CD1c-positive myeloid dendritic cell (primary cell): ENCODE measurements around the gene CCDC179.

ENCODE experiments used
- DNase-seq: peaks from one replicate; pipeline ENCODE4 v3.0.0-alpha.2; 2016; ENCODE audit errors: extremely low spot score

Gene CCDC179

DNA sequence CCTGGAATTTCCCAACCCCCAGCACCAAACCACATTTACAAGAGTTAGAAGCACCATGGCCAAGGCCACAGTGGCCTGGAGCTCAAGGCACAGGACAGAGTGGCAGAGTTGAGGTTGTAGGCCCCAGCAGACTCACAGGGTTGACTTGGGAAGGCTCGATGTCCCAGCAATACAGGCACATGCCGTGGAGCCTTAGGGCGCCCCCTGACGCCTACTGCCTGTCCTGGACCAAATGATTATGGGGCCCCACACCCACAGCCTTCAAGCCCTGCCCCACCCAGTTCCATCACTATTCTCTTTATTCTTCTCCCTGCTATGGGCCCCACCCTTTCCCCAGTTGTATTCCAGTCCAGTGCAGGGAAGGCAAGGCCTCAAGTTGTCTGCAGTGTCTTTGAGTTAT lies at the start of gene CCDC179:
Gene CCDC179, minus strand, starts transcription at position 234 of the 400 bp plus-strand sequence. Its CDS starts 53 bp downstream, at position 181.
- DNase-seq: no peak

DNA sequence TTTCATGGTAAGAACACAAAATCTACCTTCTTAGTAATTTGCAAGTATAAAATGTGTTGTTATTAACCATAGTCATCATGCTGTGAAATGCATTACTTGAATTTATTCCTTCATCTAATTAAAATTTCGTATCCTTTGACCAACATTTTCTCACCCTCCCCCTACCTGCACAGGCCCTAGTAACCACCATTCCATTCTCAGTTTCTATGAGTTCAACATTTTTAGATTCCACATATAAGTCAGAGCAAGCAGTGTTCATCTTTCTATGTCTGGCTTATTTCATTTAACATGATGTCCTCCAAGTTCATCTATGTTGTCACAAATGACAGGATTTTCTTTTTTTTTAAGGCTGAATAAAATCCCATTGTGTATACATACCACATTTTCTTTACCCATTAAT lies 43.5 kb upstream of the CCDC179 start:
- no peak for DNase-seq

DNA sequence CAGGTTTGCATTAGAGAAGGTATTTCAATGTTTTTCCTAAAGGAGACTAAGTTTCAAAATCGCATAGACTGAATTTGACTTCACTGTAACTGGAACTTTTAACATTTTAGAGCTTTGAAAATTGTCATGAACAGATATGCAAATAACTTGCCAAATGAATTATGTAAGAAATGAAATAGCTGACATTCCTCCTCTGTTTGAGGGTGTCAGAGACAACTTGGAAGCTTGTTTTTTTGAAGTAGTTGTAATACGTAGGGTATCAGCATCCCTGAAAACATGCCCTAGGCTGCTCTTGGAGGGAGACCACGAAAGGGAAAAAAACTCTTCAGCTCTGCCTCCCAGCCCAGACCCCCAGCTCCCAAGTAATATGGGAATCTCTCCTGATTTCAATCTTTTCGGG lies 41.3 kb upstream of the CCDC179 start:
- no peak for DNase-seq

DNA sequence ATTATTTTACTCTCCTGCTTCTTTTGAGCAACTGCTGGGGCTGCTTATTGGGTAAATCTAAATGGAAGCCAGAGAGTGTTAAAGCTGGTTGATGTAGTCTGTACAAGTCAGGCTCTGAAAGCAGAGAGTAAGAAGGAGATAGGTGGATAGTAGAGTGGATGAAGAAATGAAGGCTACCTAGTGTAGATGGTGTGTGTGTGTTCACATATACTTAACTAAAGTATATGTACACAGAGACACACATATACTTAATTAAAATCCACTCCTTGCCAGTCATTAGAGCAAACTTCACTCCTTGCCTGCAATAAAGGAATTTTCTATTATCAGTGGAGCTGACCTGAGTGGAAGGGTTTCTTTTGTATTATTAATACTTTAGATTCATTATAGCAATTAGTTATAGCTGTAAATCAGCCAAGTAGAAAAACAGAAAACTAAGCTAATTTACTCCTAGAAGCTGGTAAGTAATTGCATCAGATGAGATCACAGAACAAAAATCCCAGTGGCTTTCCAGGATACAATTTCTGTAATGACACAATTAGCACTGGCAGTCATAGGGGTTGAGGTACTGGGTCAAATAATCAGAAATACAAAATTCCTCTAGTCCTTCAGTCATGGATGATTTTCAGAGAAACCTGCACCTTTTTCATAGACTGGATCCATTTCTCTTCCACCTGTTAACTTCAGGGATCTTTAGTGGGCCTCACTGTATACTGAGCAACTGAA lies 40.7 kb upstream of the CCDC179 start:
- no peak for DNase-seq

DNA sequence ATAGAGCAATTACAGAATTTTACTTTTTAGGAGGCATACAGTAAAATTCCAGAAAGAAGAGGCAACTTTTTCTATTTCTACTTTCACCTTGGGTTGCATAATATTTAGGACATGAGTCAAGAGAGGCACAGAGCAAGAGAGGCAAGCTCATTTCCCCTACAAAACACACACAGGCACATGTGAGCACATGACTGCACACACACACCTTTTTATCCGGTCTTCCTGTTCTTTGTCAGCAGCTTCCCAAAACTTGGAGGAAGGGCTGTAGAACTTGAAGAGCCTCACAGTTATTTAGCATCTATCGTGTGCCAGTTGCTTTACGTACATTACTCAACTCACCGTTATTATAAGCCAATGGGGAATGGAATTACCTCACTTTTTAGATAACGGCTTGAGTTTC lies 37.8 kb upstream of the CCDC179 start:
- no peak for DNase-seq

DNA sequence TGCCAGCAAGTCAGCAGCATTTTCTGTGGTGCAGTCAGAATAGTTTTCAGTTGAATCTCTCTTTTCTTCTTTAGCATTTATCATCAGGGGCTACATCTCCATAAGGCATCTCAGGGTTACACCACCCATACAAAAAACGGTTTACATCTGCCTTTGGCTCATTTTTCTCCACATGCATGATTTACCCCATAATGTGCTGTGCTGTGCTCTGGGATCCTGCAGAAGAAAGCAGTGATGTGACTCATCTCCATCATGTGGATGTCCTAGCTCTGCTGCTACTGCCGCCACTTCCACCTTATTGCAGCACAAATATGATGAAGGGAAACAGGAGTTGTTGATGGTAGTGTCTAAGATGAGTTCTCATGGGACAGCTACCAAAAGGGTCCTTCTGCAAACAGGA lies 30.0 kb upstream of the CCDC179 start:
- no peak for DNase-seq

DNA sequence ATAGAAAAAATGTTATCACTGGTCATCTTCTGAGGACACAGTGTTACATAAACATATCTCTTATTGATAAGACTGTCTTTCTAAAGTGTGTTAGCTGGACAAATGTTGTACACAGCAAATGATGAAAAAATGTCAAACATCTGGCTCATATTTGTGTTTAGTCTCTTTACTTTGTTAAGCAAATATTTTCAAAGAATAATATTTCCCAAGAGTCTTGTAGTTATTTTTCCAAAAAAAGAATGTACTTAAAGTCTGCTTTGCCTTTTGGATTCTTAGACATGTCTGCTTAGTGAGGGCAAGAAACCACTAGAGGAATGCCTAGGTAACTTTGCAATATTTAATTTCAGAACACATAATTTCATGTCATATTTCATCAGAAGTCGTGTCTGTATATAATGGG lies 23.9 kb upstream of the CCDC179 start:
- DNase-seq: no peak

DNA sequence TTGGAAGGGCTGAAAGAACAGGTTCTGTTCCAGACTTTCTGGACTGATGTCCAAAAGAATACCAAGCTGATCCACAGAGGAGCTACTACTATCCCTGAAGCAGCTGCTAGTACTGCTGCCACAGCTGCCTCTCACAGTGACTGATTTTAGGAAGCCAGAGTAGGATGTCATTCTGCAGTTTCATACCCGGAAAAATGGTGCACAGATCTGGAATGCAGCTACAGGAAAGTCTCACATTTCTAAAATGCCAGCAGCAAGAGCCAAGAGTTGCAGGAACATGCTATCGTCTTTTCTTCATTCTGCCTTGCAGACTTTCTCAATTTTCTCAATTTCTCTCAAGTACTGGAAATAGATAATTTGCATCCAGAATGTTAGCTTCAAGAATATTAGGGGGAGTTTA lies 19.4 kb upstream of the CCDC179 start:
- no peak for DNase-seq

DNA sequence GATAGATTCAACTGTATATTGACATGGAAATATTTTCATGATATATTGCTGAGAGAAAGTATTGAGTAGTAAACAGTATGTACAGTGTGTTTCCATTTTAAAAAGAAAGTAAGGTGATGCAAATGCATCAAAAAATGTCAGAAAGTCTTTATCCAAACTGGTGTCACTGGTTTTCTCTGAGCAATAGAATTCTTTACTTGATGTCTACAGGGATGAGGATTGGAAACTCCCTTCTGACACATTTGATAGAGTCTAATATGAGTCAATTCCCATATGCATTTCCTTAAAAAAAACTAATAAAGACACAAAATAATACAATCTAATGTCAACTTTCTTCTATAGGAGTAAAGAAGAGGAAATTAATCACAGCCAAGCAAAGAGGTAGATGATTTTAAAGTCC lies 18.3 kb upstream of the CCDC179 start:
- DNase-seq: no peak

DNA sequence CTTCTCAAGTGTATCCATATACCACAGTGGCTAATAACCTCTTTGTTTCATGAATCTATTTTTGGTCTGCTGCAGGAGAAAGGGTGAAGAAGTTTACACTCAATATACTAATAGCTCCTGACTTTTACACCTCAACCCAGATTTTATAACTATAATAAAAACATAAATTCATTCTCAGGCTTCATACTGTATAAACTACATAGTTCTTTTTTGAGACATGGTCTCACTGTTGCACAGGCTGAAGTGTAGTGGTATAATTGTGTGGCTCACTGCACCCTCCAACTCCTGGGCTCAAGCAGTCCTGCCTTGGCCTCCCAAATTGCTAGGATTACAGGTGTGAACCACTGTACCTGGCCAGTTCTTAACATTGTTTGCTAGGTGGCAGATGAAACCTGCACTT lies 17.8 kb upstream of the CCDC179 start:
- DNase-seq: no peak

DNA sequence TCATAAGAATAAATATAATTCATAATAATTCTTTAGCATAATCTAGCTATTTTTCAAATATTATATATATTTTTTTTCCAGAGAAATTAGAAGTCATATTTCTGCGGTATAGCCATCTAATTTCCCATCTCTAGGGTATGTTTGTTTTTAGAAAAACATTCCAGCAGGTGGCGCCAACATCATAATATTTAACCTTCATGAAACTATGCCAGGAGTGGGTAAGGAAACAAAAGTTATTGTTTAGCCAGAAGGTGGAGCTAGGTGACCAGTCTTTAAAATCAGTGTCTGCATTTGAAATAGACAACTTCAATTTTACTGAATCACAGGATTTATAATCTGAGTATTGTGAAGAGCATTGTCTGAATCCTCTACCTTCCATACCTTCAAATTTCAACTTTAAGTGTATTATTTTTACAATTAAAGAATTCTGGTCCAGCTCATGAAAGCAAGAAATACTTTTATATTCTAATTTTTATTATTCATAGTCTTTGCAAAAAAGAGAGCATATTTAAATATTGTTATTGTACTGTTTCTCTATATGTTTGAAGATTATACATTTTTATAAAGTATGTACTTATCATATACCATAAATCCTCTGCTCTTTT lies 15.7 kb upstream of the CCDC179 start:
- DNase-seq: peak; percentile 82

DNA sequence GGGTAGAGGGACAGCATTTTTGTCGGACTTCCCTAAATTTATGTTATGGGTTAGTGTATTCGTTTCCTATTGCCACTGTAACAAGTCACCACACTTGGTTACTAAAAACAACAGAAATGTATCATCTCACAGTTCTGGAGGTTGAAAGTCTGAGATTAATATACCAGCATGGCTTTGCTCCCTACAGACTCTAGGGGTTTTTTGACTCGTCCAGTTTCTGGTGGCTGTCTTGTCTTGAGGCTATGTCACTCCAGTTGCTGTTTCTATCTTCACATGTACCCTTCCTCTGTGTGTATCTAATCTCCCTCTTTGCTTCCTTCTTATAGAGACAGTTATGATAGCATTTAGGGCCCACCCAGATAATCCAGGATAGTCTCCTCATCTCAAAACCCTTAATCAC lies 9.1 kb upstream of the CCDC179 start:
- DNase-seq: no peak

DNA sequence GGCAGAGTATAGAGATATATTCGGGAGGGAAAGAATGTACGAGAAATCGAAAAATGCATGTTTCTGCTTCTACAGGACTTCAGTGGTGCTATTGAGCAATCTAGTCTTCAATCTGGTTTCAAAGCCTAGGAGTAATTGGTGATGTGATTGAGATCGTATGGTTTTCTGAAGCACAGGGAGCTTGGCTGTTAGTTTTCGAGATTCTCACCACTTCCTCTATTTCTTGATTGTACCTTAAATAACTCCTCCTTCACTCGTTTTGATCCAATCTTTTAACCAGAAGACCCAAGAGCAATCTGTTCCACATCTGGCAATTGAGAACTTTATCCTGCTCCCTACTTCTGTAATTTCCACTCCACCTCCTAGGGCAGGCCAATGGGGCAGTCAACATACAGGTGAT lies 518 bp downstream of the CCDC179 start:
- no peak for DNase-seq

DNA sequence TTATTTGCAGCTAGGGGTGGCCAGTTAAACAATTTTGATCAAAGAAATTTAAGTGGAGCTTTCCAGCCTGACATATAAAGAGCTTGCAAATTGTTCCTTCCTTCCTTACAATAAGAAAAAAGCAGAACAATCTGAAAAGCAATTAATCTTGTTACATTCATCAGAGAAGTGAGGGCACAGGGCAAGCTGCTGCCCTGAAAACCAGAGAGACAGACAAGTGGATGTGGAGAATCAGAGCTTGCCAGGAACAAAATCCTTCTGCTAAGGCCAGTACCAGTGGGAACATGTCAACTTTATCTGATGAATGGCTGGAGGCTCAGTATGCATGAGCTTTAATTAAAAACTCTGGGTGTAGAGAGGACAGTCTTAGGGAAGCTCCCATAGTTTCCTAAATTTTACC lies 8.8 kb downstream of the CCDC179 start:
- DNase-seq: no peak

DNA sequence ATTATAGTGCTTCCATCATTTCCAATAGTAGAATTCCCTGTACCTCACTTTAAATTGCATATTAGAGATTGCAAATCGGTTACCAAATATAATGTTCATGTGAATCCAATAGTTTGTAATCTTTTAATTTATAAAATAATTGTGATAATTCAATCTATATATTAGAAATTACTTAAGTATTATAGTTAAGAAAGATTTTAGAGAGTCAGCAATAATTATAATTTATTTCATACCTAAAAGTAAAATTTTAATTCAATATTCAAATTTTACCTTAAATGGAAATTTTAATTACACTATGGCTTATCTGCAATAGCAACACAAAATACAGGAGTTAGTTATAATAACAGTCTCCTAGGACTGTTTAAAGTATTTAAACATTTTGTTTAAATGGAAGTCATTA lies 13.5 kb downstream of the CCDC179 start:
- DNase-seq: no peak

DNA sequence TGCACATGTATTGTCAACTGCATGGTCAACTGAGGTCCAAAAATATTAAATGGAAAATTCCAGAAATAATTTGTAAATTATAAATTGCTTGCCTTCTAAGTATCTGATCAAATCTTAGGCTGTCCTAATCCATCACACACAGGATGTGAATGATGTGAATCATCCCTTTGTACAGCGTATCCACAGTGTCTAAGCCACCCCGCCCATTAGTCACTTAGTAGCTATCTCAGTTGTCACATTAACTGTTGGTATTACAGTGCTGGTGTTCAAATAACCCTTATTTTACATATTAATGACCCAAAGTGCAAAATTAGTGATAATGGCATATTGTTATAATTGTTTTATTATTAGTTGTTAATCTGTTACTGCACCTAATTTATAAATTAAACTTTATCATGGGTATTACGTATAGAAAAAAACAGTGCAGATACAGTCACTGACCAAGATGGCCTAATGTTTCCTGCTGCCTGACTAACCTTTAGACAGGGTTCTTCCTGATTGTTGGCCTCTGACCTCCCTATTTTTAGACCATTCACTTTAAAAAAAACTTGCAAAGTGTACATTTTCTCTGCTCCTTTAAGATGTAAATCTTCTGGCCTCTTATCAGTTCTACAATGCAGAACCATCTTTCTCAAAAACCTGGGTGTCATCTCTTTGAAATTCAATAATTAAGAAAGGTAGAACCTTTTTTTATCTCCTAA lies 27.8 kb downstream of the CCDC179 start:
- DNase-seq: no peak

DNA sequence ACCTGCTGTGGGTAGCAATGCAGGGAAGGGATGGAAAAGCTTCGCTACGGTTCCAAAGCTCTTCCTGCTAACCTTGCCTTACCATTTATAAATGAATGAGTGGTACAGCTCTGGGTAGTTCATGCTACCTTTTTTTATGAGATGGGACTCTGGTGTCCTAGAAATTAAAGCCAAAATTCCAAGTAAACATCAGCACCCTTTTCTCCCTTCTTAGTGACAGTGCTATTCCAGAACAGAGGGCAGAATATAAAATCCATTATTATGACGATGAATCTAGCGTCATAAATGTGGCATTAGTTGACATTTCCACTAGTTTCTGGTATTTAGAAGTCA lies 30.2 kb downstream of the CCDC179 start:
- DNase-seq: no peak

DNA sequence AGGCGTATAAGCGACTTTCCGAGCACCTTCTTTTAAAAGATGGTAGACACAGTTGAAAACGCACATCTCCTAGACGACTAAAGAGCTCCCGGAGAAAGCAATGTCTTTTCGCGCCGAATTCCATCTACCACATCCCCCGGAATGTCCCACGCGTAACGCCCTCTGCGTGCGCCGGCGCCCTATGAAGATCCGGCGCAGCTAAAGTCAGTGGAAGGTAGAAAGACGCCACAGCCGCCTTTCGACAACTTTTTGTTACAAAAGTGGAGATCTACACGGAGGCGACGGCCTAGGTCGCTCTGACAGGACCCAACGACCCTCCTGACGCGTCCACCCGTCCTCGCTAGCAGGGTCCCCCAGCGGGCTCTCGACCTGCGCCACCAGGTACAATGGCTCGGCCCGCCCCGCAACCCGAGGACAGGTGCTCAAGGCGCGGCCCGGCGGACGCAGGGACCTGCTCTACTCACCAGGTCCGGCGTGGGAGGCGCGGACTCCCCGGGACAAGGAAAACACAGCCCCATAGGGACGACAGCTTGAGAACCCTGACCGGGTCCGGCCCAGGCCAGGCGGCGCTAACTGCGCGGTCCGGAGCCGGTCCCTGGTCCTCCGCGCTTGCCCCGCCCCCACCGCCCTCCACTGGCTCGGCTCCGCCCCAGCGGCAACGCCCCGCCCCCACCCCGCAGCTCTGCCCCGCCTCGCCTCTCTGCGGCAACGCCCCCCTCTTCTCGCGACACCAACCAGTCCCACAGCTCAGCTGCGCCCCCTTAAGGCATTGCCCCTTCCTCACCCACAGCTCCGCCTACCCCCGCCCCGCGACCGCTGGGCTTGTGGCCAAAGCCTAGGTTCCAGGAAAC lies 30.8 kb downstream of the CCDC179 start, which contains the start of gene SVIP:
Gene SVIP, minus strand, starts transcription at position 571 of the 851 bp plus-strand sequence. Its CDS starts 53 bp downstream, at position 518.
- DNase-seq: peak; percentile 91

DNA sequence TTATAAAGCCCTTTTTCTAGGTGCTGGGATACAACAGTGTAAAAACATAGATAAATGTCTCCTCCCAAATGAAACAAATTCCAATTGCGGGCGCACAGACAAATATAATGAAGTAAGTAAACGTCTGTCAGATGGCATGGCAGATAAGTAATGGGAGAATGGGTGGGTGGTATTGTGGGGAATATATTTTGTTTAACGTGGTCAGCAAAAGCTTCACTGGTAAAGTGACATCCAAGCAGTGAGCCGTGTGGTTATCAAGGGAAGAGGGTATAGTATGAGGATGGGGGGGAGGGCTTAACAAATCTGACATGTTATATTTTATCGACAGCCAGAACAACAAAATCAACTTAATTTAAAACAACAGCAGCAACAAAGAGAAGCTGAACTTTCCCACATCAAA lies 31.9 kb downstream of the CCDC179 start:
- no peak for DNase-seq

DNA sequence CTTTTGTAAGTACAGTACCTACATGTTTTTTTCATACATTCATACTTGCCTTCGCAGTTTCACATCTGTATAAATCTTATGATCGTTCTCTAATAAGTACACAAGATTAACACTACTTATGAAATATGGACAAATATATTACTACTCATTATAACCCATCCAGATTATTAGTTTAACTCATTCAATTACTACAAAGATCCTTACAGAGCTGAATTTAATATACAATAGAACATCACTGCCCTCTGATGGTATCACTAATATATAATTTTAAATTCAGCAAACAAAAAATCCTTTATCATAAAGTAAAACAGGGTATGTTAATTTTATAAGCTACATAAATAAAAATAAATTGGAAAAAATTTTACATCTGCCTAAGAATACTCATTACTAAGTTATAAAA lies 38.1 kb downstream of the CCDC179 start:
- DNase-seq: no peak

DNA sequence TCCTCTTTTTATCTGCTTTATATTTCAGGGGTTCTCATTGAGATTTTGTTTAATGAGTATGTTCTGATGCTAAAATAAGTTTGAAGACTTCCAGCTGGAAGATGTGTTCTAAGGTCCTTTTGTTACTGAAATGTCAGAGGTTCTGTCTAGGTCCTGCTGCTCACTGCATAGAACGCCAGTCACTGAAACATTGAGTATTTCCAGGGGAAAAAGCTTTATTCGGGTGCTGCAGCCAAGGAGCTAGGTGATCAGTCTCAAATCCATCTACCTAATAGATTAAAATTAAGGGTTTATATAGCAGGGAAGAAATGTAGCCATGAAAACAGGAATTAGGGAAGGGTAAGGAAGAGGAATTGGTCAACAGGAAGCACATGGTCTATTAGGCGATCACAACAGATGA lies 50.4 kb downstream of the CCDC179 start:
- DNase-seq: no peak

DNA sequence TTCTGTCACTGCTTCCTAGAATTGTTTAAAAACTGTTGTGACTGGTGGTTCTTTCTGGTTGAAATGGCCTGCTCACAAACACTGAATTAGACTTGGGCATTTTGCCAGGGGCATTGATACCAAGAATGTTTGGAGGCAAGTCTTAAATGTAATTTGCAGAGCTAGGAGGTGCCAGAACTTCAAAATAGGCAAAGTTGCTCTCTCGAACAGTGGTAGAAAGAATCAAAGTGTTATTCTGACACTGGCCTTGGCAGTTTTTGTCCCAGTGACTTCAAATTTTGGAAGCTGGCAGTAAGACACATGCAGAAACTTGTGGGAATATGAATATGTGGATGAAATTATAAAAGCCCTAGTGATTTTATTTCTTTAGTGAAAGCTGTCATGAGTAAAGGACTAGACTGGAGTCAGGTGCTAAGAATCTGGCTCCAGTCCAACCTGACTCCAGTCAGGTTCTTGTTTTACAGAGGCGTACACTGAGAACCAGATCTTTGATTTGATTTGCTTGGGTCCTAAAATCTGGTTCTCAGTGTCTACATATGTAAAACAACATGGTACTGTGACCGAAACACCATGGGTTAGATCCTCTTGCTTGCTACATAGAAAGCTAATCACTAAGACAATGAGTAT lies 51.6 kb downstream of the CCDC179 start:
- no peak for DNase-seq
